Type B pancreatic cell (in vitro differentiated cells): ENCODE measurements around the gene HOXB9. TPM values are rescaled to one million over a fixed set of nuclear protein-coding genes. Genes with fewer than 3 reads are reported as not detected.

Experiments
- DNase-seq: peaks from one replicate; pipeline ENCODE4 v3.0.0; 2021; ENCODE audit warnings: mixed read lengths; ENCODE audit not compliant: unreplicated experiment; ENCODE audit errors: extremely low spot score
- H3K27ac Mint-ChIP-seq: 2 replicates; pipeline ENCODE4 v1.8.0; 2021; ENCODE audit warnings: mild to moderate bottlenecking, mixed read lengths
- H3K27me3 Mint-ChIP-seq: 2 replicates; pipeline ENCODE4 v1.8.0; 2021; ENCODE audit warnings: mixed read lengths
- H3K36me3 Mint-ChIP-seq: 2 replicates; pipeline ENCODE4 v1.8.0; 2021; ENCODE audit warnings: mixed read lengths
- H3K4me1 Mint-ChIP-seq: one replicate; pipeline ENCODE4 v1.8.0; 2021; ENCODE audit warnings: mixed read lengths; ENCODE audit not compliant: unreplicated experiment
- H3K4me3 Mint-ChIP-seq: 2 replicates; pipeline ENCODE4 v1.8.0; 2021; ENCODE audit warnings: mild to moderate bottlenecking, mixed read lengths
- H3K9me3 Mint-ChIP-seq: 2 replicates; pipeline ENCODE4 v1.8.0; 2021; ENCODE audit warnings: mixed read lengths
- total RNA-seq: library from RNA; stranded (reverse); gene quantifications from 2 replicates; pipeline ENCODE4 v1.2.1, GENCODE V29; 2021; ENCODE audit warnings: low replicate concordance
- TF ChIP-seq, protein P1 (sequence below): fragments of 200-600 bp; sonication (generic); conservative IDR thresholded peaks from 2 replicates; pipeline ENCODE4 v1.5.0; 2021; ENCODE audit warnings: antibody characterized with exemption, mild to moderate bottlenecking

Gene HOXB9
- total RNA-seq, 1 donor from 2014 or later, result 9.4 TPM

DNA sequence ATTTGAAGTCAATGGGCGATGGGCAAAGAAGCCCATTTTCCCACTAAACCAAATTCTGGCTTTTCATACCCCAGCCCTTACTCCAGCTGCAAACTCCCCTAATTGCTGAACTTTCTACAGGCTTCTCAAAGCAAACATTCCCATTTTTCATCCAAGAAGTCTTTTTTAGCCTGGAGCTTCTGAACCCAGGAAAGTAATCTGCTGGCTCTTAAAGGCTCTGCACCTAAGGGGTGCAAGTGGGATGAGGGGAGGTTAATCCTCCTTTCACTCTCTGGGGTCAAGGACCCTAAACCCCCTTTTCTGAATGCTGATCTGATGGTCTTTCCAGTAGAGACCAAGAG, 17.7 kb downstream of the HOXB9 start:
- H3K36me3 Mint-ChIP-seq, result peaks cover 17% of the 10 kb centered on the region
- no peak for DNase-seq
- peak overlapping the region; percentile 92 for H3K4me3 Mint-ChIP-seq
- peaks cover 90% of the 10 kb centered on the region for H3K27me3 Mint-ChIP-seq
- H3K9me3 Mint-ChIP-seq, result no peaks in the 10 kb centered on the region
- H3K4me1 Mint-ChIP-seq, result peaks cover 16% of the 10 kb centered on the region
- peak overlapping the region; percentile 92 for H3K27ac Mint-ChIP-seq
- TF ChIP-seq, protein P1, sequence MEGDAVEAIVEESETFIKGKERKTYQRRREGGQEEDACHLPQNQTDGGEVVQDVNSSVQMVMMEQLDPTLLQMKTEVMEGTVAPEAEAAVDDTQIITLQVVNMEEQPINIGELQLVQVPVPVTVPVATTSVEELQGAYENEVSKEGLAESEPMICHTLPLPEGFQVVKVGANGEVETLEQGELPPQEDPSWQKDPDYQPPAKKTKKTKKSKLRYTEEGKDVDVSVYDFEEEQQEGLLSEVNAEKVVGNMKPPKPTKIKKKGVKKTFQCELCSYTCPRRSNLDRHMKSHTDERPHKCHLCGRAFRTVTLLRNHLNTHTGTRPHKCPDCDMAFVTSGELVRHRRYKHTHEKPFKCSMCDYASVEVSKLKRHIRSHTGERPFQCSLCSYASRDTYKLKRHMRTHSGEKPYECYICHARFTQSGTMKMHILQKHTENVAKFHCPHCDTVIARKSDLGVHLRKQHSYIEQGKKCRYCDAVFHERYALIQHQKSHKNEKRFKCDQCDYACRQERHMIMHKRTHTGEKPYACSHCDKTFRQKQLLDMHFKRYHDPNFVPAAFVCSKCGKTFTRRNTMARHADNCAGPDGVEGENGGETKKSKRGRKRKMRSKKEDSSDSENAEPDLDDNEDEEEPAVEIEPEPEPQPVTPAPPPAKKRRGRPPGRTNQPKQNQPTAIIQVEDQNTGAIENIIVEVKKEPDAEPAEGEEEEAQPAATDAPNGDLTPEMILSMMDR, result no peak

DNA sequence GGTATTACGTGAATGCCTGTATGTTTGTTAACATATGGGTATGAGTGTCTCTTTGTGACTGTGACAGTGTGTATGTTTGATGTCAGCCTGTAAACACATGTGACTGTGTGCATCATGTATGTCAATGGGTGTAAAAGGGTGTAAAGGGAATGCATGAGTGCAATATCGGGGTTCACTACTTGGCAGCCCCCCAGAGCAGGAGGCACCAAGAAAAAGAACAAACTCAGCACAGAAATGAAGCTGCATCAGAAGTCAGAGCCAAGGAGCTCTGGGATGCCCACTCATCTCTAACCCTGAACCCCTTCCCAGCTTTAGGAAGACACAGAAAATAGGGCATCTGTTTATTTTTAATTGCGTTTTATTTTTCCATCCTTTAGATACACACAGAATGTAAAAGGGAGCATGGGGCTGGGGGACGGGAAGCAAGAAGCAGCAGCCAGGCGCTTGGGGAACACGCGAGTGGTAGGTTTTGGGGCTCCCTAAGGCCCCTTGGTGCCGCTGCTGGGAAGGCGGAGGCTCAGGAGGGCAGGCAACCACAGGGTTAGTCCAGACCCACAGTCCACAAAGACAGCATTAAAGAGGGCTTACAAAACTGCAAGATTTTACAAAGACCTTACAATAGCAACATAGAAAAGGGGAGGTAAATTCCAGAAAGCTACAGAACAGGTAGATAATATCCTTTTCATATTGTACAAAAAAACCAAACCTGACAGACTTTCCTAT, 19.1 kb downstream of the HOXB9 start:
- Mint-ChIP-seq H3K9me3 (no peaks in the 10 kb centered on the region), H3K4me1 (peaks cover 11% of the 10 kb centered on the region), H3K36me3 (peaks cover 18% of the 10 kb centered on the region), H3K27me3 (peaks cover 92% of the 10 kb centered on the region), H3K27ac (no peak overlapping the region), H3K4me3 (peak overlapping the region; percentile 21)
- no peak for DNase-seq
- TF ChIP-seq, protein P1, result no peak

DNA sequence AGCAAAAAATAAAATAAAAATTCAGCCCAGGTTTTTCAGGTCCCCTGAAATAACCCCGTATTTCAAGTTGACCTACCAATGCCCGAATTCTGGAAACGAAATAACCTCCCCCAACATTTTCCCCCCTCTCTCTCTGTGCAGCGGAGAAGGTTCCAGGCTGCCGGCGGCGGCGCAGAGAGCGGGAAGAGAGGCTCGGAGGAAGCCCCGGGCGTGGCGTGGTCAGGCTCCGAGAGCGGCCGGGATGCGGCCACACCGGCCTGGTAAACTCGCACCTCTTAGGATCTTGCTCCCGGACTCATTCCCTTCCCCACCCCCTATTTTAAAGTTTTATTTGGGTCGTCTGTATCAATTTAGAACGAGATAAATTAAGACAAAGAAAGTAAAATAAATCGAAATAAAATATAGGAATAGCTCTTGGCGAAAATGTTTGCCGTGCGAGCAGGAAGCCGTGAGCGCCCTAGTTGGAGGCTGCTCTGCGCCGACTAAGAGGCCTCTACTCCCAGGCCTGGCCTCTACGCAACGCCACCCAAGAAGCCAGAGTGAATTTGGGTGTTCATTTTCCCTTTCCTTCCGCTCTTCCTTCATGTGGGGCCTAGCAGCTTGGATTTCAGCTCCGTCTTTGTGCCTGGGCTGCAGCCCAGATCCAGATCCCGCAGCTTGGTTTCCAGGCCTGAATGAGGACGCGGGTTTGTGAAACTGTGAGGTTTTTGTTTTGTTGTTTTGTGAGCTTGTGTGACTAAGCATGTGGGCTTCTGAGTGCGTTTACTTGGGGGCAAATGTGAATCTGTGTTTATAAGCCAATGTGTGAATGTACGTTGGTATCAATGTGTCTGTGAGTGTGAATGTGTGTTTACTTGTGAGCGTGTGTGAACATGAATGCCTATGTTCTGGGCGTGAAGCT, 19.9 kb downstream of the HOXB9 start:
- Mint-ChIP-seq H3K27ac (no peak overlapping the region), H3K36me3 (peaks cover 18% of the 10 kb centered on the region), H3K27me3 (peaks cover 93% of the 10 kb centered on the region), H3K4me1 (peaks cover 11% of the 10 kb centered on the region), H3K9me3 (no peaks in the 10 kb centered on the region), H3K4me3 (peak overlapping the region; percentile 21)
- TF ChIP-seq, protein P1, result no peak
- DNase-seq, result no peak

DNA sequence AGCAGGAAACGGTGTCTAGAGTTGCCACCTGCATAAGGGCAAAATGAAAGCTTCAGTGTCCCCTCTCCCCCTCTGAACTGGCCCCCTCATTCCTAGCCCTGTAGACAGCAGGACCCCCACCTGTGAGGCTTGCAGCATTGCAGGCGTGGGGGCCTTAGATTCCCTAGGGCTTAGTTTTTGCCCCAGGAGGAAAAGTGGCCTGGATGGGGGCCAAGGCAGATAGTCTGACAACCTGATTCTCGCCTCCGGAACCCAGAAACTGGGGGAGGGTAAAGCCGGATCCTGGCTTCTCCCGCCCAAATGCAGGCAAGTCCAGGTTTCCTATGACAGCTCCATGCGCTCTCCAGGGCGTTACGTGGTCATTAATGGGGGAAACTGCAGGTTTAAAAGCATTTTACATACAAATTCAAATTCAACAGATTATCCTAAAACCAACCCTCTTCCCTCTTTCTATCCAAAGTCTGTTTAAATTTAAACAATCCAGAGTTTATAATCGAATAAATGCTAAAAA, 20.7 kb downstream of the HOXB9 start:
- no peaks in the 10 kb centered on the region for H3K9me3 Mint-ChIP-seq
- H3K27me3 Mint-ChIP-seq, result peaks cover 94% of the 10 kb centered on the region
- peaks cover 9% of the 10 kb centered on the region for H3K4me1 Mint-ChIP-seq
- H3K36me3 Mint-ChIP-seq, result peaks cover 21% of the 10 kb centered on the region
- DNase-seq, result no peak
- H3K27ac Mint-ChIP-seq, result no peak overlapping the region
- H3K4me3 Mint-ChIP-seq, result no peak overlapping the region
- TF ChIP-seq, protein P1, result no peak

DNA sequence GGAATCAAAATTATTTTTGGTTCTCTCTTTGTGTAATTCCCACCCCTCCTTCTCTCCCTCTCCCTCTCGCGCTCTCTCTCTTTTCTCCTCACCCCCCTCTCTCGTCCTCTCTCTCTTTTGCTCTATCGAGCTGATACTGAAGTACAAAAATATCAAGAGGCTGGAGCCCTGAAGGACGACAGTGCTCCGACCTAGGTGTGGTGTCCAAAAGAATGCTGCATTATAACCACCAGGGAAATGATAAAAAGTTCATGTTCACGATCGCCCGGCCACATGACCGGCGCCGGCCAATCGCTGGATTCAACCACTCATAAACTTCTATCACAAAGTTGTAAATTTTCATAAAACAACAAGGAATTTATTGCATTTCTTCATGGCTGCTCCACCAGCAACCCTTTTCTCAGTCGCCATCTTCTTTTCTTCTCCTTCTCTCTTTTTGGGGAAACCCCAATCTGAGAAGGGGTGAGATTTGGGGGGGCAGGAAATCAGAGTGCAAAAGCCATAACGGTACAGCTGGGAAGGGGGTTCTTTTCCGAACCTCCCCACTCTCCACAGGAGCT, 21.3 kb downstream of the HOXB9 start, which contains the start of gene HOXB6:
Gene HOXB6, minus strand, starts transcription at position 217 of the 560 bp plus-strand sequence. CDS start 6,836 bp downstream, outside the sequence.
- Mint-ChIP-seq H3K27ac (peak within 1 kb of the TSS; percentile 66), H3K4me3 (peak within 1 kb of the TSS; percentile 84), H3K27me3 (peaks cover 99% of the 10 kb centered on the region), H3K4me1 (peaks cover 15% of the 10 kb centered on the region), H3K9me3 (no peaks in the 10 kb centered on the region), H3K36me3 (peaks cover 22% of the 10 kb centered on the region)
- no peak for DNase-seq
- TF ChIP-seq, protein P1, result no peak
